H1 (cell line): ENCODE measurements around the gene NCK1. TPM values are rescaled to one million over a fixed set of nuclear protein-coding genes. Genes with fewer than 3 reads are reported as not detected.

Experiments
- PHF8 ChIP-seq: fragments of 200-600 bp; sonication (generic); conservative IDR thresholded peaks from 2 replicates; pipeline ENCODE4 v1.7.1; 2012; ENCODE audit warnings: low read depth, mild to moderate bottlenecking, inconsistent platforms, low read length, moderate library complexity
- RXRA ChIP-seq: IDR thresholded peaks from 2 replicates; pipeline ENCODE4 v1.6.1; 2011; ENCODE audit warnings: low read depth, mild to moderate bottlenecking, low read length, moderate library complexity; ENCODE audit not compliant: insufficient read depth
- polyA plus RNA-seq, 7 experiments: library from polyadenylated mRNA; depleted of rRNA in 3 of 7; stranded (reverse) in 5 of 7; unstranded in 2 of 7; fragments of >200 nt in 5 of 7; fragments of 200-250 nt in 2 of 7; gene quantifications; 1 replicate in 5 of 7; 2 replicates in 1 of 7; 4 replicates in 1 of 7; pipeline versions ENCODE4 v1.2.1 to v1.2.3, GENCODE V29; 2011 to 2013; ENCODE audit warnings: missing spikeins in 2 of 7, mixed read lengths in 2 of 7
- total RNA-seq: library from RNA; stranded (reverse); fragmentation: NEBNext Ultra II Directional; extraction: Animal tissue kit (Norgen Biotek cat#: 25700); gene quantifications from 2 replicates; pipeline ENCODE4 v1.2.1, GENCODE V29; 2021
- TF ChIP-seq, protein P1 (sequence below): IDR thresholded peaks from 2 replicates; pipeline ENCODE4 v1.6.1; 2012; ENCODE audit warnings: inconsistent platforms

The NCK1 gene
- total and polyA plus RNA-seq, 2 of the 8 experiments (the other 6 are each of a cell fraction or from before 2014, with no cell fraction given) = 10.0 to 28.5 TPM

- TF ChIP-seq, protein P1, sequence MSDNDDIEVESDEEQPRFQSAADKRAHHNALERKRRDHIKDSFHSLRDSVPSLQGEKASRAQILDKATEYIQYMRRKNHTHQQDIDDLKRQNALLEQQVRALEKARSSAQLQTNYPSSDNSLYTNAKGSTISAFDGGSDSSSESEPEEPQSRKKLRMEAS = no peak
- TF ChIP-seq PHF8 (no peak), RXRA (no peak)
- TF ChIP-seq, all 59 proteins: peak for 0
These were observed 92.2 kb downstream of the NCK1 start (continued) for GRCh38 chr3:136954251-136954650.
